ENCODE results near the gene ACBD6. TPM values are rescaled to one million over a fixed set of nuclear protein-coding genes. Genes with fewer than 3 reads are reported as not detected.

ACBD6 gene
- polyA plus RNA-seq, 1 experiment = 49.0 TPM

- H3K27me3 ChIP-seq (ENCODE audit: control insufficient read depth, insufficient read depth, low read length) = no peaks in the 10 kb centered on the region
- ChIA-PET CTCF (no interaction called here), POLR2A (no interaction called here)
- H3K4me3 ChIP-seq (ENCODE audit: low read depth, low read length) = no peak overlapping the region
- no peak for DNase-seq (ENCODE audit: low read depth)
- no peaks in the 10 kb centered on the region for H3K36me3 ChIP-seq (ENCODE audit: control insufficient read depth, insufficient read depth, low read length)
- no peak for TF ChIP-seq CTCF (IDR thresholded peaks at IDR 0.05; ENCODE audit: insufficient read depth, low read depth, low read length)
Measured at GRCh38 chr1:180301135-180301742, 201.1 kb downstream of the ACBD6 start.

GRCh38 chr1:180299479-180300221, 202.7 kb downstream of the ACBD6 start:
- H3K27me3 ChIP-seq (ENCODE audit: control insufficient read depth, insufficient read depth, low read length) = no peaks in the 10 kb centered on the region
- no peak overlapping the region for H3K4me3 ChIP-seq (ENCODE audit: low read depth, low read length)
- no peak for TF ChIP-seq CTCF (IDR thresholded peaks at IDR 0.05; ENCODE audit: insufficient read depth, low read depth, low read length)
- ChIA-PET POLR2A (no interaction called here), CTCF (no interaction called here)
- H3K36me3 ChIP-seq (ENCODE audit: control insufficient read depth, insufficient read depth, low read length) = no peaks in the 10 kb centered on the region
- no peak for DNase-seq (ENCODE audit: low read depth)

- no peak for TF ChIP-seq CTCF (IDR thresholded peaks at IDR 0.05; ENCODE audit: insufficient read depth, low read depth, low read length)
- DNase-seq (ENCODE audit: low read depth) = no peak
- Histone ChIP-seq H3K4me3 (ENCODE audit: low read depth, low read length) (no peak overlapping the region), H3K36me3 (ENCODE audit: control insufficient read depth, insufficient read depth, low read length) (no peaks in the 10 kb centered on the region), H3K27me3 (ENCODE audit: control insufficient read depth, insufficient read depth, low read length) (no peaks in the 10 kb centered on the region)
- ChIA-PET CTCF (no interaction called here), POLR2A (no interaction called here)
Measured at GRCh38 chr1:180295999-180296398, 206.4 kb downstream of the ACBD6 start.

- CTCF ChIA-PET = interaction anchor here (0.9 kb wide), 1 partner anchor 14 kb away, joined by 7 read pairs; no protein-coding TSS in a partner anchor
- DNase-seq (ENCODE audit: low read depth) = no peak
- Histone ChIP-seq H3K4me3 (ENCODE audit: low read depth, low read length) (no peak overlapping the region), H3K36me3 (ENCODE audit: control insufficient read depth, insufficient read depth, low read length) (no peaks in the 10 kb centered on the region), H3K27me3 (ENCODE audit: control insufficient read depth, insufficient read depth, low read length) (no peaks in the 10 kb centered on the region)
- TF ChIP-seq CTCF (IDR thresholded peaks at IDR 0.05; ENCODE audit: insufficient read depth, low read depth, low read length) = no peak
- POLR2A ChIA-PET = no interaction called here
Measured at GRCh38 chr1:180294711-180295110, 207.7 kb downstream of the ACBD6 start.

- no peaks in the 10 kb centered on the region; the same call in 1 of the 2 replicates for H3K36me3 ChIP-seq (ENCODE audit: control insufficient read depth, insufficient read depth, low read length)
- TF ChIP-seq CTCF (IDR thresholded peaks at IDR 0.05; ENCODE audit: insufficient read depth, low read depth, low read length) = no peak
- no peaks in the 10 kb centered on the region for H3K27me3 ChIP-seq (ENCODE audit: control insufficient read depth, insufficient read depth, low read length)
- H3K4me3 ChIP-seq (ENCODE audit: low read depth, low read length) = no peak overlapping the region
- ChIA-PET POLR2A (no interaction called here), CTCF (no interaction called here)
- no peak for DNase-seq (ENCODE audit: low read depth)
Measured at GRCh38 chr1:180291004-180291403, 211.4 kb downstream of the ACBD6 start.

Measured in BJ (cell line).